H1 (cell line): ENCODE measurements around the gene MRGPRE.

ENCODE experiments used
- CREB1 ChIP-seq: IDR thresholded peaks from 2 replicates; pipeline ENCODE4 v1.6.1; 2012; ENCODE audit warnings: inconsistent platforms
- CTCF ChIP-seq, 3 experiments: IDR thresholded peaks; 1 replicate in 2 of 3; 2 replicates in 1 of 3; pipeline versions ENCODE4 v1.5.1 to v1.6.1; 2011; ENCODE audit warnings: low read length in 3 of 3, mild to moderate bottlenecking in 3 of 3, inconsistent platforms in 2 of 3, low read depth in 1 of 3, moderate library complexity in 1 of 3; ENCODE audit not compliant: insufficient read depth in 1 of 3; ENCODE audit errors: control extremely low read depth in 1 of 3
- SIN3A ChIP-seq, 2 experiments: IDR thresholded peaks in 1 of 2; conservative IDR thresholded peaks in 1 of 2; 2 replicates each; pipeline ENCODE4 v1.6.1; 2011 to 2012; ENCODE audit warnings: low read length in 2 of 2, improper control_type of control experiment in 1 of 2, low read depth in 1 of 2, mild to moderate bottlenecking in 1 of 2
- ZNF274 ChIP-seq: IDR thresholded peaks from 2 replicates; pipeline ENCODE4 v1.7.0; 2012; ENCODE audit warnings: low read length, borderline replicate concordance; ENCODE audit errors: extremely low read depth

DNA sequence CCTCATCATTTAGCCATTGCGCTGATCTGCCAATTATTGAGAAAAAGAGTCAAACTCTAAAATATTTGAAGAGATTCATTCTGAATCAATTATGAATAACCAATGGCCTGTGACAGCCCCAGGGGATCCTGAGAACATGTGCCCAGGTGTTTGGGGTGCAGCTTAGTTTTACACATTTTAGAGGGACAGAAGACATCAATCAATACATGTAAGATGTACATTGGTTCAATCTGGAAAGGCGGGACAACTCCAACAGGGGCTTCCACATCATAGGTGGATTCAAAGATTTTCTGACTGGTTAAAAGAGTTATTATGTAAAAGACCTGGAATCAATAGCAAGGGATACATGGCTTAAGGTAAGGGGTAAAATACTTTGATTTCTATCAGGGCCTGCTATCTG is 4.9 kb upstream of the MRGPRE start:
- TF ChIP-seq CREB1 (no peak), CTCF (IDR thresholded peaks at IDR 0.05; ENCODE audit: control extremely low read depth in 1 of 3, insufficient read depth in 1 of 3, low read depth in 1 of 3, low read length in 3 of 3) (no peak), ZNF274 (no peak), SIN3A (conservative IDR thresholded peaks at IDR 0.05 in 1 of 2, IDR thresholded peaks at IDR 0.05 in 1 of 2; ENCODE audit: low read depth in 1 of 2, low read length in 2 of 2) (no peak)
